ENCODE measurements around the gene USP20. TPM values are rescaled to one million over a fixed set of nuclear protein-coding genes. Genes with fewer than 3 reads are reported as not detected.

Gene USP20
- polyA plus RNA-seq, 1 of the 3 experiments (the other 2 are of a cell fraction) = 22.5 TPM

- Histone ChIP-seq H3K9me3 (no peaks in the 10 kb centered on the region), H3K9me2 (no peaks in the 10 kb centered on the region), H3K4me3 (ENCODE audit: low read depth in 2 of 2, low read length in 1 of 2) (no peak overlapping the region), H3K79me2 (ENCODE audit: insufficient read depth) (peaks cover 14% of the 10 kb centered on the region), H3K9ac (no peak overlapping the region), H3F3A (replicated peaks; ENCODE audit: insufficient read depth) (peaks cover 12% of the 10 kb centered on the region), H3K36me3 (replicated peaks in 1 of 2; ENCODE audit: control insufficient read depth in 1 of 2, insufficient read depth in 2 of 2, low read length in 1 of 2) (peaks cover 46 to 55% of the 10 kb centered on the region in 2 experiments), H3K27me3 (ENCODE audit: insufficient read depth) (no peaks in the 10 kb centered on the region), H4K20me1 (ENCODE audit: insufficient read depth) (no peaks in the 10 kb centered on the region), H2AFZ (ENCODE audit: low read depth) (no peak overlapping the region), H3K4me1 (ENCODE audit: control insufficient read depth in 1 of 2, insufficient read depth in 2 of 2, low read depth in 1 of 2, low read length in 1 of 2) (no peaks in the 10 kb centered on the region; a peak in 1 of 4 replicates), H3K4me2 (no peak overlapping the region), H3K27ac (ENCODE audit: low read depth in 2 of 2, low read length in 1 of 2) (no peak overlapping the region)
- TF ChIP-seq NFIC (IDR thresholded peaks at IDR 0.05; ENCODE audit: borderline replicate concordance) = no peak
- TF ChIP-seq SMC3 (IDR thresholded peaks at IDR 0.05; ENCODE audit: low read depth, low read length) = no peak
- no peak for TF ChIP-seq IRF3 (IDR thresholded peaks at IDR 0.05; ENCODE audit: low read depth, low read length)
- no peak for TF ChIP-seq YY1 (IDR thresholded peaks at IDR 0.05; ENCODE audit: low read depth)
- TF ChIP-seq ZBTB33 (IDR thresholded peaks at IDR 0.05; ENCODE audit: borderline replicate concordance, low read depth) = no peak
- TF ChIP-seq GATA2 (CRISPR knock-in tag; IDR thresholded peaks at IDR 0.05) = no peak
- no peak for TF ChIP-seq RXRA (IDR thresholded peaks at IDR 0.05; ENCODE audit: borderline replicate concordance, low read depth)
- no peak for TF ChIP-seq RFX5 (IDR thresholded peaks at IDR 0.05; ENCODE audit: low read length)
- TF ChIP-seq, protein P1, sequence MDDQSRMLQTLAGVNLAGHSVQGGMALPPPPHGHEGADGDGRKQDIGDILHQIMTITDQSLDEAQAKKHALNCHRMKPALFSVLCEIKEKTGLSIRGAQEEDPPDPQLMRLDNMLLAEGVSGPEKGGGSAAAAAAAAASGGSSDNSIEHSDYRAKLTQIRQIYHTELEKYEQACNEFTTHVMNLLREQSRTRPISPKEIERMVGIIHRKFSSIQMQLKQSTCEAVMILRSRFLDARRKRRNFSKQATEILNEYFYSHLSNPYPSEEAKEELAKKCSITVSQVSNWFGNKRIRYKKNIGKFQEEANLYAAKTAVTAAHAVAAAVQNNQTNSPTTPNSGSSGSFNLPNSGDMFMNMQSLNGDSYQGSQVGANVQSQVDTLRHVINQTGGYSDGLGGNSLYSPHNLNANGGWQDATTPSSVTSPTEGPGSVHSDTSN (IDR thresholded peaks at IDR 0.05) = no peak
- TF ChIP-seq GABPA (IDR thresholded peaks at IDR 0.05; ENCODE audit: low read depth) = no peak
- TF ChIP-seq, protein P2, sequence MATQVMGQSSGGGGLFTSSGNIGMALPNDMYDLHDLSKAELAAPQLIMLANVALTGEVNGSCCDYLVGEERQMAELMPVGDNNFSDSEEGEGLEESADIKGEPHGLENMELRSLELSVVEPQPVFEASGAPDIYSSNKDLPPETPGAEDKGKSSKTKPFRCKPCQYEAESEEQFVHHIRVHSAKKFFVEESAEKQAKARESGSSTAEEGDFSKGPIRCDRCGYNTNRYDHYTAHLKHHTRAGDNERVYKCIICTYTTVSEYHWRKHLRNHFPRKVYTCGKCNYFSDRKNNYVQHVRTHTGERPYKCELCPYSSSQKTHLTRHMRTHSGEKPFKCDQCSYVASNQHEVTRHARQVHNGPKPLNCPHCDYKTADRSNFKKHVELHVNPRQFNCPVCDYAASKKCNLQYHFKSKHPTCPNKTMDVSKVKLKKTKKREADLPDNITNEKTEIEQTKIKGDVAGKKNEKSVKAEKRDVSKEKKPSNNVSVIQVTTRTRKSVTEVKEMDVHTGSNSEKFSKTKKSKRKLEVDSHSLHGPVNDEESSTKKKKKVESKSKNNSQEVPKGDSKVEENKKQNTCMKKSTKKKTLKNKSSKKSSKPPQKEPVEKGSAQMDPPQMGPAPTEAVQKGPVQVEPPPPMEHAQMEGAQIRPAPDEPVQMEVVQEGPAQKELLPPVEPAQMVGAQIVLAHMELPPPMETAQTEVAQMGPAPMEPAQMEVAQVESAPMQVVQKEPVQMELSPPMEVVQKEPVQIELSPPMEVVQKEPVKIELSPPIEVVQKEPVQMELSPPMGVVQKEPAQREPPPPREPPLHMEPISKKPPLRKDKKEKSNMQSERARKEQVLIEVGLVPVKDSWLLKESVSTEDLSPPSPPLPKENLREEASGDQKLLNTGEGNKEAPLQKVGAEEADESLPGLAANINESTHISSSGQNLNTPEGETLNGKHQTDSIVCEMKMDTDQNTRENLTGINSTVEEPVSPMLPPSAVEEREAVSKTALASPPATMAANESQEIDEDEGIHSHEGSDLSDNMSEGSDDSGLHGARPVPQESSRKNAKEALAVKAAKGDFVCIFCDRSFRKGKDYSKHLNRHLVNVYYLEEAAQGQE (IDR thresholded peaks at IDR 0.05; ENCODE audit: low read depth, low read length) = no peak
- TF ChIP-seq CHD2 (IDR thresholded peaks at IDR 0.05; ENCODE audit: low read length, partially characterized antibody) = no peak
- no peak for TF ChIP-seq RAD21 (IDR thresholded peaks at IDR 0.05; ENCODE audit: low read length)
- TF ChIP-seq TCF12 (IDR thresholded peaks at IDR 0.05) = no peak
- no peak for TF ChIP-seq FOXM1 (IDR thresholded peaks at IDR 0.05; ENCODE audit: low read depth)
- TF ChIP-seq NRF1 (IDR thresholded peaks at IDR 0.05; ENCODE audit: low read depth, low read length) = no peak
- TF ChIP-seq FOXJ3 (CRISPR knock-in tag; IDR thresholded peaks at IDR 0.05) = no peak
- TF ChIP-seq, protein P3, sequence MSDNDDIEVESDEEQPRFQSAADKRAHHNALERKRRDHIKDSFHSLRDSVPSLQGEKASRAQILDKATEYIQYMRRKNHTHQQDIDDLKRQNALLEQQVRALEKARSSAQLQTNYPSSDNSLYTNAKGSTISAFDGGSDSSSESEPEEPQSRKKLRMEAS (IDR thresholded peaks at IDR 0.05; ENCODE audit: low read depth) = no peak
- POLR2A ChIA-PET = interaction anchor here (1.4 kb wide), 1 partner anchor 13 kb away, joined by 4 read pairs; no protein-coding TSS in a partner anchor
- no peak for DNase-seq
- 96% methylated on average over 14 of the region's 14 CpGs for WGBS (ENCODE audit: low lambda C conversion rate)
- CTCF ChIA-PET = interaction anchor here (0.8 kb wide), 1 partner anchor 708 kb away, joined by 3 read pairs; no protein-coding TSS in a partner anchor
Measured at GRCh38 chr9:129816501-129817435, 18.5 kb upstream of the USP20 start.
